ENCODE data around the gene PDK2. TPM values are rescaled to one million over a fixed set of nuclear protein-coding genes. Genes with fewer than 3 reads are reported as not detected.

PDK2 gene
- total and polyA plus RNA-seq, 9 of the 15 experiments (the other 6 are each of a cell fraction or from before 2014, with no cell fraction given), result 0.03 to 2.5 (median 1.4) TPM

GRCh38 chr17:50149417-50150353, 54.5 kb downstream of the PDK2 start (continued):
- TF ChIP-seq GTF3C2 (IDR thresholded peaks at IDR 0.05; ENCODE audit: borderline replicate concordance, extremely low read depth, insufficient read length) (no peak), RERE (CRISPR knock-in tag; IDR thresholded peaks at IDR 0.05; ENCODE audit: borderline replicate concordance) (no peak), CTCF (IDR thresholded peaks at IDR 0.05 in 2 of 3, conservative IDR thresholded peaks at IDR 0.05 in 1 of 3; ENCODE audit: insufficient read depth in 2 of 3, low read depth in 1 of 3, low read length in 3 of 3) (peak in 1 of 3 experiments; percentile 57; a peak in 3 of 6 replicates), SIN3B (IDR thresholded peaks at IDR 0.05; ENCODE audit: low read depth) (0 out of 2 replicates have a peak, but pooled peaks have one; percentile 46), PCBP1 (IDR thresholded peaks at IDR 0.05; ENCODE audit: low read depth, low read length, poor library complexity, severe bottlenecking) (peak; percentile 68), COPS2 (conservative IDR thresholded peaks at IDR 0.05) (no peak), TEAD2 (tag; IDR thresholded peaks at IDR 0.05) (no peak), ERF (CRISPR knock-in tag; IDR thresholded peaks at IDR 0.05) (no peak), ZNF395 (CRISPR knock-in tag; IDR thresholded peaks at IDR 0.05) (no peak), ARID3A (IDR thresholded peaks at IDR 0.05; ENCODE audit: borderline replicate concordance, low read depth, low read length) (no peak)

All from K562 (cell line).